GM18519 (cell line): ENCODE measurements around the gene IL10.
"Not testable (repeated sequence)": the region's sequence is repeated elsewhere in the genome, so short reads cannot be mapped to it uniquely, and the experiment has no call there.

Experiments
- ATAC-seq: cut with Tn5 transposase; IDR thresholded peaks from one replicate; pipeline ENCODE4 v1.9.1; 2021; ENCODE audit warnings: mild to moderate bottlenecking, moderate library complexity; ENCODE audit not compliant: unreplicated experiment, low FRiP score

The IL10 gene

GRCh38 chr1:206794294-206794908, 22.1 kb upstream of the IL10 start:
- no peak for ATAC-seq

GRCh38 chr1:206793620-206794019, 21.3 kb upstream of the IL10 start:
- no peak for ATAC-seq

- peak; percentile 32 for ATAC-seq
Observed at GRCh38 chr1:206792939-206793607, 20.8 kb upstream of the IL10 start.

- no peak for ATAC-seq
Observed at GRCh38 chr1:206790502-206791250, 18.4 kb upstream of the IL10 start.

GRCh38 chr1:206788487-206789050, 16.3 kb upstream of the IL10 start:
- no peak for ATAC-seq

- ATAC-seq, result no peak
Observed at GRCh38 chr1:206787891-206788290, 15.6 kb upstream of the IL10 start.

GRCh38 chr1:206786212-206786886, 14.1 kb upstream of the IL10 start:
- no peak for ATAC-seq

- ATAC-seq, result no peak
Observed at GRCh38 chr1:206785182-206785765, 13.0 kb upstream of the IL10 start.

- no peak for ATAC-seq
Observed at GRCh38 chr1:206784471-206784903, 12.2 kb upstream of the IL10 start.

- ATAC-seq, result no peak
Observed at GRCh38 chr1:206783506-206783905, 11.2 kb upstream of the IL10 start.

GRCh38 chr1:206782448-206782847, 10.2 kb upstream of the IL10 start:
- peak; percentile 44 for ATAC-seq

GRCh38 chr1:206779638-206780037, 7.3 kb upstream of the IL10 start:
- ATAC-seq, result no peak

- ATAC-seq, result not testable (repeated sequence)
Observed at GRCh38 chr1:206778911-206779310, 6.6 kb upstream of the IL10 start.

- no peak for ATAC-seq
Observed at GRCh38 chr1:206778031-206778430, 5.7 kb upstream of the IL10 start.

GRCh38 chr1:206776229-206776628, 3.9 kb upstream of the IL10 start:
- ATAC-seq, result no peak

GRCh38 chr1:206774093-206774492, 1.8 kb upstream of the IL10 start:
- no peak for ATAC-seq

- ATAC-seq, result no peak
Observed at GRCh38 chr1:206771338-206771692, 979 bp downstream of the IL10 start.

- ATAC-seq, result no peak
Observed at GRCh38 chr1:206770531-206771337, 1.6 kb downstream of the IL10 start, which contains the start of gene IL19. TSS of gene IL19 (plus strand) at chr1:206770773. CDS start at chr1:206836663, 65,890 bp downstream.

GRCh38 chr1:206769304-206769731, 3.0 kb downstream of the IL10 start:
- ATAC-seq, result peak; percentile 74
